Measurements from ENCODE around the gene LSM3. TPM values are rescaled to one million over a fixed set of nuclear protein-coding genes. Genes with fewer than 3 reads are reported as not detected.

LSM3 gene
- total RNA-seq, 1 donor from 2014 or later: 9.5 TPM

GRCh38 chr3:14169871-14170270 lies 8.7 kb upstream of the LSM3 start:
- intact Hi-C loops (cut with DNase I): no loop called here

GRCh38 chr3:14170531-14171159 lies 8.0 kb upstream of the LSM3 start:
- H3K4me1 ChIP-seq: peaks cover 4% of the 10 kb centered on the region
- no peaks in the 10 kb centered on the region for H3K27me3 ChIP-seq (ENCODE audit: low read depth)
- intact Hi-C loops (cut with DNase I): no loop called here
- DNase-seq (no peak), ATAC-seq (no peak)
- no peak for TF ChIP-seq CTCF (IDR thresholded peaks at IDR 0.05)
- H3K36me3 ChIP-seq: peaks cover 74% of the 10 kb centered on the region
- H3K27ac ChIP-seq: no peak overlapping the region
- H3K9me3 ChIP-seq: no peaks in the 10 kb centered on the region
- H3K4me3 ChIP-seq: no peak overlapping the region

More at GRCh38 chr3:14169871-14170270, 8.7 kb upstream of the LSM3 start:
- Histone ChIP-seq H3K36me3 (peaks cover 82% of the 10 kb centered on the region), H3K27me3 (ENCODE audit: low read depth) (no peaks in the 10 kb centered on the region), H3K4me3 (no peak overlapping the region), H3K4me1 (no peaks in the 10 kb centered on the region), H3K9me3 (no peaks in the 10 kb centered on the region), H3K27ac (no peak overlapping the region)
- ATAC-seq (no peak), DNase-seq (no peak)
- no peak for TF ChIP-seq CTCF (IDR thresholded peaks at IDR 0.05)

GRCh38 chr3:14172496-14172895 lies 6.1 kb upstream of the LSM3 start:
- no peak overlapping the region for H3K27ac ChIP-seq
- ATAC-seq: no peak
- H3K27me3 ChIP-seq (ENCODE audit: low read depth): no peaks in the 10 kb centered on the region
- H3K9me3 ChIP-seq: no peaks in the 10 kb centered on the region
- peaks cover 21% of the 10 kb centered on the region for H3K4me1 ChIP-seq
- no peak overlapping the region for H3K4me3 ChIP-seq
- no peak for TF ChIP-seq CTCF (IDR thresholded peaks at IDR 0.05)
- no peak for DNase-seq
- intact Hi-C loops (cut with DNase I): no loop called here
- peaks cover 56% of the 10 kb centered on the region for H3K36me3 ChIP-seq

GRCh38 chr3:14174483-14174882 lies 4.1 kb upstream of the LSM3 start:
- Histone ChIP-seq H3K36me3 (peaks cover 36% of the 10 kb centered on the region), H3K27me3 (ENCODE audit: low read depth) (no peaks in the 10 kb centered on the region), H3K4me1 (peaks cover 30% of the 10 kb centered on the region), H3K27ac (no peak overlapping the region), H3K4me3 (no peak overlapping the region), H3K9me3 (no peaks in the 10 kb centered on the region)
- DNase-seq (no peak), ATAC-seq (no peak)
- intact Hi-C loops (cut with DNase I): no loop called here
- TF ChIP-seq CTCF (IDR thresholded peaks at IDR 0.05): no peak

GRCh38 chr3:14175383-14176037 lies 3.1 kb upstream of the LSM3 start:
- Histone ChIP-seq H3K27me3 (ENCODE audit: low read depth) (no peaks in the 10 kb centered on the region), H3K9me3 (no peaks in the 10 kb centered on the region), H3K27ac (no peak overlapping the region), H3K4me3 (no peak overlapping the region), H3K36me3 (peaks cover 25% of the 10 kb centered on the region), H3K4me1 (peaks cover 37% of the 10 kb centered on the region)
- intact Hi-C loops (cut with DNase I): no loop called here
- no peak for ATAC-seq
- no peak for DNase-seq
- no peak for TF ChIP-seq CTCF (IDR thresholded peaks at IDR 0.05)

Data from lower lobe of right lung (tissue), 2 donors.